Mucosa of gallbladder (tissue), 1 donor: ENCODE results near the gene ATN1. TPM values are rescaled to one million over a fixed set of nuclear protein-coding genes. Genes with fewer than 3 reads are reported as not detected.
"Not testable (repeated sequence)": the region's sequence is repeated elsewhere in the genome, so short reads cannot be mapped to it uniquely, and the experiment has no call there.

Experiments used
- DNase-seq: peaks from one replicate; pipeline ENCODE4 v3.0.0-alpha.2; 2020; ENCODE audit warnings: low spot score
- total RNA-seq: library from RNA; stranded (reverse); gene quantifications from one replicate; pipeline ENCODE4 v1.2.1, GENCODE V29; 2021
- donor health status: DM: no; HTN: no; CAD: no.

The ATN1 gene
- total RNA-seq, 1 donor from 2014 or later: 153 TPM

DNA sequence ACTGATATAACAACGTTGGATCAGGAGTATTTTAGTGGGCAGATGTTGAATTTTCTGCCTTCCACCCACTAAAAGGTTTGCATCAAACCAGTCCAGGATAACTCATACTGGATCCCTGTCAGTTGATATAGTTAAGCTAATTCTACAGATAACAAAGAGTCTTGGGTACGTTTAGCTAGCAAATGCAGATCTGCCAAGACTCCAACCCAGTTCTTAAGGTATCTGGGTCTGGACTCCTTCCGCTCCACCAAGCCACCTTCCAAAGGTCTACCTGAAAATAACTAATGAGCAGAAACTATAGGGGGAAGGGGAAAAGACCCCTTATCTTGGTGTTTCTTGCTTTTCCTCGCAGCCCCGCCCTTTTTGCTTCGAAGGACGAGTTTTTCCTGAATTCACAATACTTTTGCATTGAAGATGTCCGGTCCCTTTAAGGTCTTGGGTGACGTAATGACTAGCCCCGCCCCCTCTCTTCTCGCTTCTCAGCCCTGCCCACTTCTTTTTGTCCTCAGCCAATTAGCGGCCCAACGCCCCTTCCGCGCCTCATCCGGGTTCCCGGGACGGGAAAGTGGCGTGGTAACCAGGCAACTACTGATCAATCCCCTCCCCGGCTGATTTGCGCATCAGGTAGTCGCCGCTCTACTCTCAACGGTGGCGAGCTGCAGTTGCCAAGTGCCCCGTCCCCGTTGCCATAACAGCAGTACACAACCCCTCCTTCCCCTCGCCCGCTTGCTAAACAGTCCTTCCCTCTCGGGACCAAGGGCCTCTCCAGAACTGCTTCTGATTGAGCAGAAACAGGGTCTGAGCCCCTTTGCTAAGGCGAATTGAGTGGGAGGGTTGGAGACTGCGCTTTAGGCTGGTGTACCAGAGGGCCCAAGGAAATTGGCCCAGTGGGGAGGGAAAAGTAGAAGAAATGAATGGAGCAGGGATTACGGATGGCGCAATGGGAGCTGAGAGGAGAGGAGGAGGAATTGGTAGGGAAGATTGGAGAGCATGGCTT lies 23.2 kb upstream of the ATN1 start, which contains the start of gene LRRC23:
Gene LRRC23, plus strand, starts transcription at position 543 of the 997 bp plus-strand sequence. CDS start 812 bp downstream, outside the sequence.
- peak; percentile 98 for DNase-seq

- DNase-seq: no peak
These were observed 22.2 kb upstream of the ATN1 start for GRCh38 chr12:6905414-6906040.

DNA sequence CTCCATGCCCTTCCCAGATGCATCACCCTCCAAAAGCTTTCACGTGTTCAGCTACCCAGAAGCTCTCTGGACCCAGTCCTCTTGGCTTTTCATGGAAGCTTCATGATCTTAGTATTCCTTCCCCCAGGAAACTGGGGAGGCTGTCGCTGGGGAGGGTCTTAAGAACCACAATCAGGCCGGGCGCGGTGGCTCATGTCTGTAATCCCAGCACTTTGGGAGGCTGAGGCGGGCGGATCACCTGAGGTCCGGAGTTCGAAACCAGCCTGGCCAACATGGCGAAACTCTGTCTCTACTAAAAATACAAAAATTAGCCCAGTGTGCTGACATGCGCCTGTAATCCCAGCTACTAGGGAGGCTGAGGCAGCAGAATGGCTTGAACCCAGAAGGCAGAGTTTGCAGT lies 19.6 kb upstream of the ATN1 start:
- DNase-seq: not testable (repeated sequence)

DNA sequence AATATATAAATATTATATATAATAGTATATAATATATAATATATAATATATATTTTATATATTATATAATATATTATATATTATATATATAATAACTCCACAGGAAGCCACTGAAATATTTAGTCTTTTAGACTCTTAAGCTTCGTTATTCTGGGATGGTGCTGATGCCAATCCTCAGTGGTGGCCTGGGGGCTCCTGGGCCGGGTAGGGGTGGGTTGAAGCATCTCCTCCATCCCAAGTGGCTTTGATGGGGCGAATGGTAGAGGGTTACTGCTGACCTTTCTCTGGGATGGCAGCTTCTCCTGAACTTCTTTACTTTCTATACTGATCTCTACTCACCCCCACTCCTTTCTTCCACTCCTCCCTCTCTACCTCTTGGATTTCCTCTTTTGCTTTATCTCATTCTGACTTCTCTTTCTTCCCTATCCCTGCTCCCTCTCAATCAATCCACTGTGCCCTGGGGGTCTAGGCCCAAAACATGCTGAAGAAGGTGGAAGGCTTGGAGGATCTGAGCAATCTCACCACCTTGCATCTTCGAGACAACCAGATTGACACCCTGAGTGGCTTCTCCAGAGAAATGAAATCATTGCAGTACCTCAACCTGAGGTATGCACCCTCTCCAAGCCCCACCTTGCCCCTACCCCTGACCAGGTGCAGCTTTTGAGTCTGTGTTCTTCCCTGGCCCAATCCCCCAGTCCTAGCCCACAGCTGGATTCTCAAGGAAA lies 18.2 kb upstream of the ATN1 start:
- no peak for DNase-seq

DNA sequence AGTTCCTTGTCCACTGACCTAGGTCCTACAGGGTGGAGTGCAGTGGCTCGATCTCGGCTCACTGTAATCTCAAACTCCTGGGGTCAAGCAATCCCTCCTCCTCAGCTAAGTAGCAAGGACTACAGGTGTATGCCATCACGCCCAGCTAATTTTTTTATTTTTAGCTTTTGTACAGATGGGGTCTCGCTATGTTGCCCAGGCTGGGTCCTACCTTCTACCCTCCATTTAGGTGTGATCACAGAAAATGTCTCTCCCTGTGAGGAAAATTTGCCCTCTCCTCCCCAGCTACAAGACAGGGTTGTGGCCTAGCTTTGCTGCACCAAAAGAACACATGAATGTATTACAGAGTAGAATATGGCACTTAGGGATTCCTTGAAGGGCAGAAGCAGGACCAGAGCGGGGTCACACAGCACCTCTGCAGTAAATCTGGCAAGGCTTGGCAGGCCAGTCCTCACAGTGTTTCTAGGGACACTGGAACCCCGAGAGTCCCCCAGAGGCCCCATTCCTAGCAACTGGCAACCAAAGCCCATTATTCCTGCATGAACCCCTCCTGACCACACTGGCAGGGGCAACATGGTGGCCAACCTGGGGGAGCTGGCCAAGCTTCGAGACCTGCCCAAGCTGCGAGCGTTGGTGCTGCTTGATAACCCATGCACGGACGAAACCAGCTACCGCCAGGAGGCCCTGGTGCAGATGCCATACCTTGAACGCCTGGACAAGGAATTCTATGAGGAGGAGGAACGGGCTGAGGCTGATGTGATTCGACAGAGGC lies 15.4 kb upstream of the ATN1 start:
- no peak for DNase-seq

GRCh38 chr12:6914246-6914946 lies 13.4 kb upstream of the ATN1 start, which contains the start of gene ENO2:
Gene ENO2 (plus strand): TSS chr12:6914580. CDS start chr12:6915833, 1,253 bp downstream.
- DNase-seq: peak; percentile 71

GRCh38 chr12:6914947-6915788 lies 12.6 kb upstream of the ATN1 start:
- DNase-seq: no peak

- no peak for DNase-seq
These were observed 11.9 kb upstream of the ATN1 start for GRCh38 chr12:6915789-6916285.

GRCh38 chr12:6916426-6917200 lies 11.1 kb upstream of the ATN1 start:
- DNase-seq: no peak

- no peak for DNase-seq
These were observed 10.1 kb upstream of the ATN1 start for GRCh38 chr12:6917491-6918231.

DNA sequence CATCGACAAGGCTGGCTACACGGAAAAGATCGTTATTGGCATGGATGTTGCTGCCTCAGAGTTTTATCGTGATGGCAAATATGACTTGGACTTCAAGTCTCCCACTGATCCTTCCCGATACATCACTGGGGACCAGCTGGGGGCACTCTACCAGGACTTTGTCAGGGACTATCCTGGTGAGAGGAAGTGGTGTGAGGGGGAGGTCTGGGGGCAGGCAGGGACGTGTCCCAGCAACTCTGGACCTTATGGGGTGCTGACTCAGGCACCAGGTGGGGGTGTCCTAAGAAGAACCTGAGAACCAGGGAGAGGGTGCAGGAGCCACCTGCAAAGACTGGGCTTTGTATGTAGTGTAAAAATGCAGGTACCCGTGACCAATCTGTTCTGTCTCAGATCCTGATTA lies 8.2 kb upstream of the ATN1 start:
- DNase-seq: no peak

- no peak for DNase-seq
These were observed 6.2 kb upstream of the ATN1 start for GRCh38 chr12:6921539-6921938.

GRCh38 chr12:6921996-6922946 lies 5.5 kb upstream of the ATN1 start:
- no peak for DNase-seq

GRCh38 chr12:6923003-6923732 lies 4.6 kb upstream of the ATN1 start:
- no peak for DNase-seq

- no peak for DNase-seq
These were observed 3.9 kb upstream of the ATN1 start for GRCh38 chr12:6923851-6924250.

DNA sequence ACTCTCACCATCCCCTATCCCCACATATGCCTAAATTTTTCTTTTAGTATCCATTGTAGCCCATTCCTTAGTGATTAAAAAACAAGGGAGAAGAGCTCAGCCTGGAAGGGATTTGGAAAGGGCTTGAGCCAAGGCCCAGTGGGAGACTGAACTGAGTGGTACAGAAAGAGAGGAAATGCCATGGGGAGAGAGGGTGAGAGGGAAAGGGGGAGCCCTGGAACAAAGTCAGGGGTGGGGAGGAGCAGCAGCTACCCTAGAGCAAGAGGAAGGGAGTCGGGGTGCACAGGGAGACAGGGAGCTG lies 2.6 kb upstream of the ATN1 start:
- DNase-seq: no peak
